ENCODE measurements around the gene CWC22. TPM values are rescaled to one million over a fixed set of nuclear protein-coding genes. Genes with fewer than 3 reads are reported as not detected.

The CWC22 gene
- total and polyA plus RNA-seq, 7 donors: 7.2 to 29.9 (median 20.5) TPM

GRCh38 chr2:180004731-180005130 is 2.4 kb downstream of the CWC22 start:
- no peak overlapping the region for H3K27ac ChIP-seq
- intact Hi-C loops (cut with DNase I): loop anchor here (5.0 kb wide), 1 partner anchor 1888 kb away; the partner anchor contains the start of gene ITPRID2
- H3K27me3 ChIP-seq: no peaks in the 10 kb centered on the region
- no peak overlapping the region for H3K4me3 ChIP-seq
- DNase-seq: no peak
- no peak for TF ChIP-seq POLR2A (IDR thresholded peaks at IDR 0.05)
- 93 to 95% methylated on average over 5 of the region's 5 CpGs for WGBS, 2 donors
- H3K4me1 ChIP-seq: peaks cover 0 to 22% (median 19%) of the 10 kb centered on the region in 4 donors
- H3K36me3 ChIP-seq: no peaks in the 10 kb centered on the region
- no peaks in the 10 kb centered on the region for H3K9me3 ChIP-seq

GRCh38 chr2:180003559-180003958 is 3.5 kb downstream of the CWC22 start:
- Histone ChIP-seq H3K4me1 (peaks cover 0 to 24% (median 19%) of the 10 kb centered on the region in 4 donors), H3K9me3 (no peaks in the 10 kb centered on the region), H3K27me3 (no peaks in the 10 kb centered on the region), H3K27ac (no peak overlapping the region), H3K36me3 (no peaks in the 10 kb centered on the region), H3K4me3 (no peak overlapping the region)
- TF ChIP-seq POLR2A (IDR thresholded peaks at IDR 0.05) (no peak), POLR2AphosphoS5 (IDR thresholded peaks at IDR 0.05) (no peak), CTCF (IDR thresholded peaks at IDR 0.05) (no peak), EP300 (IDR thresholded peaks at IDR 0.05) (no peak)
- WGBS, 2 donors: 27 to 72% methylated on average over 2 of the region's 2 CpGs
- no peak for DNase-seq
- intact Hi-C loops (cut with DNase I): no loop called here

GRCh38 chr2:180003073-180003472 is 4.0 kb downstream of the CWC22 start:
- intact Hi-C loops (cut with DNase I): no loop called here
- peaks cover 0 to 29% (median 19%) of the 10 kb centered on the region in 4 donors for H3K4me1 ChIP-seq
- WGBS, 2 donors: 83 to 95% methylated on average over 1 of the region's 1 CpG

GRCh38 chr2:180002198-180002770 is 4.8 kb downstream of the CWC22 start:
- Histone ChIP-seq H3K4me3 (no peak overlapping the region), H3K27ac (no peak overlapping the region), H3K9me3 (no peaks in the 10 kb centered on the region), H3K4me1 (peaks cover 0 to 31% (median 19%) of the 10 kb centered on the region in 4 donors), H3K27me3 (no peaks in the 10 kb centered on the region), H3K36me3 (no peaks in the 10 kb centered on the region)
- DNase-seq: no peak
- TF ChIP-seq POLR2A (IDR thresholded peaks at IDR 0.05) (no peak), POLR2AphosphoS5 (IDR thresholded peaks at IDR 0.05) (no peak), EP300 (IDR thresholded peaks at IDR 0.05) (no peak), CTCF (IDR thresholded peaks at IDR 0.05) (no peak)
- 88 to 95% methylated on average over 2 of the region's 2 CpGs for WGBS, 2 donors
- intact Hi-C loops (cut with DNase I): no loop called here

More at GRCh38 chr2:180003073-180003472, 4.0 kb downstream of the CWC22 start:
- no peak for TF ChIP-seq POLR2A (IDR thresholded peaks at IDR 0.05)
- TF ChIP-seq CTCF (IDR thresholded peaks at IDR 0.05): no peak
- no peak for TF ChIP-seq POLR2AphosphoS5 (IDR thresholded peaks at IDR 0.05)
- TF ChIP-seq EP300 (IDR thresholded peaks at IDR 0.05): no peak
- DNase-seq: no peak
- Histone ChIP-seq H3K36me3 (no peaks in the 10 kb centered on the region), H3K27ac (no peak overlapping the region), H3K4me3 (no peak overlapping the region), H3K27me3 (no peaks in the 10 kb centered on the region), H3K9me3 (no peaks in the 10 kb centered on the region)

- Histone ChIP-seq H3K27ac (no peak overlapping the region), H3K27me3 (no peaks in the 10 kb centered on the region), H3K4me3 (no peak overlapping the region), H3K36me3 (no peaks in the 10 kb centered on the region), H3K4me1 (peaks cover 0 to 31% (median 19%) of the 10 kb centered on the region in 4 donors), H3K9me3 (no peaks in the 10 kb centered on the region)
- WGBS, 2 donors: 95% methylated on average over 1 of the region's 1 CpG
- no peak for DNase-seq
- no peak for TF ChIP-seq POLR2A (IDR thresholded peaks at IDR 0.05)
- no peak for TF ChIP-seq POLR2AphosphoS5 (IDR thresholded peaks at IDR 0.05)
- no peak for TF ChIP-seq EP300 (IDR thresholded peaks at IDR 0.05)
- no peak for TF ChIP-seq CTCF (IDR thresholded peaks at IDR 0.05)
- intact Hi-C loops (cut with DNase I): no loop called here
Measured at GRCh38 chr2:180001726-180002125, 5.4 kb downstream of the CWC22 start.
